Melanocyte of skin (primary cell): ENCODE results near the gene CAPN8. TPM values are rescaled to one million over a fixed set of nuclear protein-coding genes. Genes with fewer than 3 reads are reported as not detected.

Experiments
- small RNA-seq, 2 donors: library from RNA; depleted of rRNA; stranded (forward); fragments of <200 nt; gene quantifications; one replicate each; pipeline ENCODE3, GENCODE V24; 2012
- total RNA-seq, 2 donors: library from RNA; depleted of rRNA; stranded (reverse); fragments of >200 nt; gene quantifications; 2 replicates each; pipeline ENCODE4 v1.2.3, GENCODE V29; 2012

CAPN8 gene
- total RNA-seq = under 1 TPM in 1 of 2 donors, not detected in 1; 0.34 TPM

GRCh38 chr1:223665592-223666312, at the start of gene CAPN8:
CAPN8 (minus strand) TSS chr1:223665701; CDS start chr1:223665646, 55 bp downstream.

GRCh38 chr1:223712194-223712849, 46.8 kb upstream of the CAPN8 start, which contains the start of gene CAPN2:
CAPN2 (plus strand) TSS chr1:223712539; CDS start chr1:223712641, 102 bp downstream.

Small RNA genes lying within 50 kb of the gene (small RNA-seq; reads per million reads assigned to genes)
- 0 reads per million in 2 donors for gene RNU6-1248P
- 0 reads per million in 2 donors for gene SNRPEP10

Other genes starting within 250 kb of the CAPN8 start
- 100 to 1,000 TPM; 111 to 185 TPM for gene CAPN2, start 46.8 kb upstream of the CAPN8 start, total RNA-seq
- gene TP53BP2, start 180.2 kb upstream of the CAPN8 start, total RNA-seq = 10 to 100 TPM; 48.2 to 53.3 TPM